Breast epithelium (tissue), 3 donors: ENCODE measurements around the gene ZNF407.

ENCODE experiments used
- POLR2A ChIP-seq: fragments of 450-650 bp; IDR thresholded peaks from one replicate; pipeline ENCODE4 v1.6.1; 2016; ENCODE audit warnings: antibody characterized with exemption, mild to moderate bottlenecking, moderate library complexity
- POLR2AphosphoS5 ChIP-seq, 3 donors: sonication (generic); formaldehyde crosslinking; IDR thresholded peaks; one replicate each; pipeline ENCODE4 v1.6.1; 2017; ENCODE audit warnings: antibody characterized with exemption in 3 of 3

DNA sequence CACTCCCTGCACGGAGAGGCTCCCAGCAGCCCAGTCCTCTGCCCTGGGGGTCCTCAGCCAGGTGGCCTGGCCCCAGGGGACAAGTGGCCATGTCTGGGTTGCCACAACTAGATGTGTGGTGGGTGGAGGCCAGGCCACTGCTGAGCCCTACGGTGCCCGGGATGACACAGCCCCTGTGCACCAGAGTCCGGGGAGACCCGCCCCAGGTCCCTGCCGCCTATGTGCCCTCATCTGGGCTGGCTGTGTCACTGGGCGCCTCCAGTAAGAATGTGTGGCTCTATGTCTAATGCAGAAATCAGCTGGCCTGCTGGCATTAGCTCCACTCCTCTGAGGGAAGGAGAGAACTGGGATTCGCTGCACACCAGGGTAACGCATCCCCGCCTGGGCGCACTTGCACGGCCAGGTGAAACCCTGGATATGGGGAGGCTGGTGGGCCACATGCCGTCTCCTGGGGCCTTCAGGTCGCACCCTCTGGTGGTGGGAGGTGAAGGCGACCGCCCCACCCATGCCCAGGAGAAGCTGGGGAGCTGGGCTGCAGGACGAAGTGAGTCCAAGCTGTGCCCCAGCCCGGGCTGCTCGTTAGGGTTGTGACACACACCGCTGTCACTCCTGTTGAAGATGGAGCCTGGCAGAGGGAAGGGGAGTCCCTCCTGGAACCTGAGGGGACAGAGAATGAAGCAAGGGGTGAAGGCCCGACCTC, 475.2 kb downstream of the ZNF407 start:
- TF ChIP-seq POLR2A (no peak), POLR2AphosphoS5 (IDR thresholded peaks at IDR 0.05) (no peak)
